ENCODE data around the gene GALR2. TPM values are rescaled to one million over a fixed set of nuclear protein-coding genes. Genes with fewer than 3 reads are reported as not detected.
"Not testable (repeated sequence)": the region's sequence is repeated elsewhere in the genome, so short reads cannot be mapped to it uniquely, and the experiment has no call there.

The GALR2 gene
- not detected for total RNA-seq
- long read RNA-seq: 0 reads

- DNase-seq (ENCODE audit: low spot score): no peak
Observed at GRCh38 chr17:76074390-76075363, at the start of gene GALR2. Gene GALR2, plus strand, starts transcription at chr17:76074781. Its CDS starts 103 bp downstream, at chr17:76074884.

GRCh38 chr17:76025294-76025693, 49.3 kb upstream of the GALR2 start:
- DNase-seq (ENCODE audit: low spot score): no peak

- no peak for DNase-seq (ENCODE audit: low spot score)
Observed at GRCh38 chr17:76026714-76027158, 47.8 kb upstream of the GALR2 start.

- DNase-seq (ENCODE audit: low spot score): no peak
Observed at GRCh38 chr17:76027159-76027839, 47.3 kb upstream of the GALR2 start, which contains the start of gene EVPL. Gene EVPL, minus strand, starts transcription at chr17:76027306. Its CDS starts 108 bp downstream, at chr17:76027198.

GRCh38 chr17:76032073-76032779, 42.4 kb upstream of the GALR2 start:
- DNase-seq (ENCODE audit: low spot score): no peak

- no peak for DNase-seq (ENCODE audit: low spot score)
Observed at GRCh38 chr17:76032780-76033108, 41.8 kb upstream of the GALR2 start.

- DNase-seq (ENCODE audit: low spot score): no peak
Observed at GRCh38 chr17:76033139-76033538, 41.4 kb upstream of the GALR2 start.

GRCh38 chr17:76034428-76035350, 39.9 kb upstream of the GALR2 start:
- no peak for DNase-seq (ENCODE audit: low spot score)

GRCh38 chr17:76036497-76037261, 37.9 kb upstream of the GALR2 start:
- no peak for DNase-seq (ENCODE audit: low spot score)

GRCh38 chr17:76038050-76038449, 36.5 kb upstream of the GALR2 start:
- no peak for DNase-seq (ENCODE audit: low spot score)

GRCh38 chr17:76039121-76039520, 35.5 kb upstream of the GALR2 start:
- DNase-seq (ENCODE audit: low spot score): no peak

GRCh38 chr17:76040376-76040775, 34.2 kb upstream of the GALR2 start:
- DNase-seq (ENCODE audit: low spot score): no peak

- DNase-seq (ENCODE audit: low spot score): not testable (repeated sequence)
Observed at GRCh38 chr17:76042868-76043267, 31.7 kb upstream of the GALR2 start.

GRCh38 chr17:76044475-76045007, 30.0 kb upstream of the GALR2 start:
- DNase-seq (ENCODE audit: low spot score): not testable (repeated sequence)

GRCh38 chr17:76046064-76046463, 28.5 kb upstream of the GALR2 start:
- no peak for DNase-seq (ENCODE audit: low spot score)

- DNase-seq (ENCODE audit: low spot score): no peak
Observed at GRCh38 chr17:76048025-76048605, 26.5 kb upstream of the GALR2 start.

- DNase-seq (ENCODE audit: low spot score): no peak
Observed at GRCh38 chr17:76048711-76049110, 25.9 kb upstream of the GALR2 start.

- no peak for DNase-seq (ENCODE audit: low spot score)
Observed at GRCh38 chr17:76049239-76049638, 25.3 kb upstream of the GALR2 start.

All from mesenteric fat pad (tissue), 1 donor.